Activated CD8-positive, alpha-beta T cell treated with anti-CD3 and anti-CD28 coated beads for 36 hours (primary cell): ENCODE results near the gene ADPRS. TPM values are rescaled to one million over a fixed set of nuclear protein-coding genes. Genes with fewer than 3 reads are reported as not detected.

Experiments used
- ATAC-seq: fragments of 200-7000 bp; cut with Tn5 transposase; one replicate; pipeline ENCODE4 v1.10.0; 2021; ENCODE audit warnings: mild to moderate bottlenecking, moderate library complexity
- CTCF ChIA-PET: fragments of 350-600 bp; sonication (Branson Sonifier 250); formaldehyde crosslinking; loops from one replicate; lab custom pipeline; 2021; ENCODE audit warnings: antibody characterized with exemption; lab: Charles Lee
- POLR2A ChIA-PET: fragments of 350-600 bp; sonication (Branson Sonifier 250); formaldehyde crosslinking; loops from one replicate; lab custom pipeline; 2021; ENCODE audit warnings: antibody characterized with exemption; lab: Charles Lee
- DNase-seq: peaks from one replicate; pipeline ENCODE4 v3.0.0-alpha.2; 2020
- H3K27ac Mint-ChIP-seq: one replicate; pipeline ENCODE4 v1.8.0; 2021; ENCODE audit warnings: mild to moderate bottlenecking, mixed read lengths
- H3K27me3 Mint-ChIP-seq: one replicate; pipeline ENCODE4 v1.8.0; 2021; ENCODE audit warnings: mixed read lengths
- H3K36me3 Mint-ChIP-seq: one replicate; pipeline ENCODE4 v1.8.0; 2021; ENCODE audit warnings: low read depth, mixed read lengths
- H3K4me1 Mint-ChIP-seq: one replicate; pipeline ENCODE4 v1.8.0; 2021; ENCODE audit warnings: low read depth, mixed read lengths
- H3K4me3 Mint-ChIP-seq: one replicate; pipeline ENCODE4 v1.8.0; 2021; ENCODE audit warnings: mild to moderate bottlenecking, moderate library complexity, mixed read lengths
- H3K9me3 Mint-ChIP-seq: one replicate; pipeline ENCODE4 v1.8.0; 2021; ENCODE audit warnings: mixed read lengths
- intact Hi-C: fragments of 100-400 bp; cut with micrococcal nuclease; formaldehyde crosslinking; loops from one replicate; pipeline ENCODE4 v1.10.0; 2022
- total RNA-seq, 2 experiments: library from RNA; stranded (reverse); gene quantifications; one replicate each; pipeline ENCODE4 v1.2.3, GENCODE V29; 2021
- TF ChIP-seq, protein P1 (sequence below): fragments of 200-600 bp; IDR thresholded peaks from one replicate; pipeline ENCODE4 v1.8.0; 2022; ENCODE audit warnings: antibody characterized with exemption, mild to moderate bottlenecking

ADPRS gene
- total RNA-seq, 2 experiments from 2014 or later: 52.7 to 54.9 TPM

DNA sequence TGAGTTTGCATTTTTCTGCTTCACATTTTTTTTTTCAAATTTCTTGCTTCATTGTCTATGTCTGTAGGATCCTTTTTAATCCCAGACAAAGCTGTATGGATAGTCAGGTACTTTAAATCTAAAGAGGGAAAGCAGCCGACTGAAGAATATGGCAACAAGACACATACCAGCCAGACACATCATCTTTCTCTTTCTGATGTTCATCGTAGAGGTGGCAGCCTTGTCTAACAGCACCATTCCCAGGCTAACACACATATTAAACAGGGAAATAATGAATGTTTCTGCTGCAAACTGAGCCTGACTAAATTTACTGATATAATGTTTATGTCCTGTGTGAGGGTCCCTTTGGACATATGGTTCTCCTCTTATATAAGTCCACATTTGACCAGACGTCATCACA, 8.5 kb upstream of the ADPRS start:
- ATAC-seq (no peak), DNase-seq (no peak)
- ChIA-PET POLR2A (no interaction called here), CTCF (interaction anchor here (0.6 kb wide), 1 partner anchor 879 kb away, joined by 3 read pairs; no protein-coding TSS in a partner anchor)
- no peak overlapping the region for H3K4me3 Mint-ChIP-seq
- intact Hi-C loops: no loop called here
- peaks cover 22% of the 10 kb centered on the region for H3K27me3 Mint-ChIP-seq
- TF ChIP-seq, protein P1, sequence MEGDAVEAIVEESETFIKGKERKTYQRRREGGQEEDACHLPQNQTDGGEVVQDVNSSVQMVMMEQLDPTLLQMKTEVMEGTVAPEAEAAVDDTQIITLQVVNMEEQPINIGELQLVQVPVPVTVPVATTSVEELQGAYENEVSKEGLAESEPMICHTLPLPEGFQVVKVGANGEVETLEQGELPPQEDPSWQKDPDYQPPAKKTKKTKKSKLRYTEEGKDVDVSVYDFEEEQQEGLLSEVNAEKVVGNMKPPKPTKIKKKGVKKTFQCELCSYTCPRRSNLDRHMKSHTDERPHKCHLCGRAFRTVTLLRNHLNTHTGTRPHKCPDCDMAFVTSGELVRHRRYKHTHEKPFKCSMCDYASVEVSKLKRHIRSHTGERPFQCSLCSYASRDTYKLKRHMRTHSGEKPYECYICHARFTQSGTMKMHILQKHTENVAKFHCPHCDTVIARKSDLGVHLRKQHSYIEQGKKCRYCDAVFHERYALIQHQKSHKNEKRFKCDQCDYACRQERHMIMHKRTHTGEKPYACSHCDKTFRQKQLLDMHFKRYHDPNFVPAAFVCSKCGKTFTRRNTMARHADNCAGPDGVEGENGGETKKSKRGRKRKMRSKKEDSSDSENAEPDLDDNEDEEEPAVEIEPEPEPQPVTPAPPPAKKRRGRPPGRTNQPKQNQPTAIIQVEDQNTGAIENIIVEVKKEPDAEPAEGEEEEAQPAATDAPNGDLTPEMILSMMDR: no peak
- H3K36me3 Mint-ChIP-seq: no peaks in the 10 kb centered on the region
- H3K9me3 Mint-ChIP-seq: no peaks in the 10 kb centered on the region
- no peaks in the 10 kb centered on the region for H3K4me1 Mint-ChIP-seq
- H3K27ac Mint-ChIP-seq: no peak overlapping the region

DNA sequence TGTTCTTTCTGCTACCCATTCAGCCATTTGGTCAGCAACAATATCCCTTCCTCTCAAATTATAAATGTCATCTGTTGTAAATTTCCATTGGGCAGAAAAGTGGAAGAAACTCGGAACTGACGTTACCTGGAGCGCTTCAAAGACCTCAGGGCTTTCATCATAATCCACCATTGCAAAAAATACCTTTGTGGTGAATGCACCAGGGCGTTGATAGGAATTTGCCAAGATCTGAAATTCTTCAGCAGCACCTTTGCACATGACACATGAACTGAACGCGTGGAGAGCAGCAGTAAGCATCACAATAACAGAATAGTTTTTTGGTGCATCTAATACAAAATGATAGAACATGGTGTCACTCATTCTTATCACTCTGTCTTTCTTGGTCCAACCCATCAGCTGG, 7.9 kb upstream of the ADPRS start:
- CTCF ChIA-PET: no interaction called here
- TF ChIP-seq, protein P1: no peak

DNA sequence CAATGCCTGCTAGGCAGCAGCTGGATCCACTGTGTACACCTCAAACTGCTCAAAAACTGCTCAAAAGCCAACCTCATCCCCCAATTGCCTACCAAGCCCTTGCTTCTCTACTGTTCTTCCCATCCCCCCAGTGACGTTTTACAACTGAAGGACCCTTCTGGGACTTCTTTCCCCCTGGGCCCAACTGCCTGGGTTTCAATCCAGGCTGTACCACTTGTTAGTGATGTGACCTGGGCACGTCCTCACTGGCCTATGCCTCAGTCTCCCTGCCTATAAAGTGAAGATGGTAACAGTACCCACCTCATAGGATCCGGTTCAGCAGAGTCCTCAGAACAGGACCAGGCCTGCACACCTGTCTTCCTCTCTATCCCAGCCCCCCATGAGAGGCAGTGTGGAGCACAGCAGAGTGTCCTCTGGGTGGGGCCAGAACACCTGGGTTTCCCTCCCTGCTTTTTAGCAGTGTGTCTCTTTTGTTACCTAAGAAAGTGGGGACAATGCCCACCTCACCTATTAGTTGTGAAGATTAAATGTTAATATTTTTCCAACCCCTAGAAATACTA, 6.7 kb upstream of the ADPRS start:
- H3K36me3 Mint-ChIP-seq: no peaks in the 10 kb centered on the region
- CTCF ChIA-PET: no interaction called here
- TF ChIP-seq, protein P1: no peak
- POLR2A ChIA-PET: no interaction called here
- no peak overlapping the region for H3K27ac Mint-ChIP-seq
- DNase-seq (no peak), ATAC-seq (no peak)
- no peaks in the 10 kb centered on the region for H3K9me3 Mint-ChIP-seq
- H3K4me1 Mint-ChIP-seq: no peaks in the 10 kb centered on the region
- H3K27me3 Mint-ChIP-seq: peaks cover 27% of the 10 kb centered on the region
- intact Hi-C loops: no loop called here
- no peak overlapping the region for H3K4me3 Mint-ChIP-seq

More for the DNA sequence above, 7.9 kb upstream of the ADPRS start:
- POLR2A ChIA-PET: no interaction called here
- H3K9me3 Mint-ChIP-seq: no peaks in the 10 kb centered on the region
- no peak overlapping the region for H3K4me3 Mint-ChIP-seq
- no peak overlapping the region for H3K27ac Mint-ChIP-seq
- no peaks in the 10 kb centered on the region for H3K36me3 Mint-ChIP-seq
- DNase-seq (no peak), ATAC-seq (no peak)
- intact Hi-C loops: no loop called here
- H3K4me1 Mint-ChIP-seq: no peaks in the 10 kb centered on the region
- H3K27me3 Mint-ChIP-seq: peaks cover 23% of the 10 kb centered on the region

DNA sequence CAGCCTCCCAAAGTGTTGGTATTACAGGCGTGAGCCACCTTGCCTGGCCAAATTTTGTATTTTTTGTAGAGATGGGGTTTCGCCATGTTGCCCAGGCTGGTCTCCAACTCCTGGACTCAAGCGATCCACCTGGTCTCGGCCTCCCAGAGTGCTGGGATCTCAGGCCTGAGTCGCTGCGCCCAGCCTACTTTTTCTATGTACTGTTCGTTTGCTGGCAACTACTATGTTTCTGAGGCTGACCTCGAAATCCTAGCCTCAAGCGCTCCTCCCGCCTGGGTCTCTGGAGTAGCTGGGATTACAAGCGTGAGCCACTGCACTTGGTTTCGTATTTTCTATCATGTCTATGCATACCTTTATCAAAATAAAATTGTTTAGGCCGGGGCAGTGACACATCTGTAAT, 5.5 kb upstream of the ADPRS start:
- H3K4me1 Mint-ChIP-seq: no peaks in the 10 kb centered on the region
- H3K36me3 Mint-ChIP-seq: no peaks in the 10 kb centered on the region
- POLR2A ChIA-PET: no interaction called here
- DNase-seq (no peak), ATAC-seq (no peak)
- intact Hi-C loops: no loop called here
- H3K4me3 Mint-ChIP-seq: no peak overlapping the region
- no peaks in the 10 kb centered on the region for H3K9me3 Mint-ChIP-seq
- CTCF ChIA-PET: no interaction called here
- no peak overlapping the region for H3K27ac Mint-ChIP-seq
- TF ChIP-seq, protein P1: no peak
- H3K27me3 Mint-ChIP-seq: peaks cover 28% of the 10 kb centered on the region

DNA sequence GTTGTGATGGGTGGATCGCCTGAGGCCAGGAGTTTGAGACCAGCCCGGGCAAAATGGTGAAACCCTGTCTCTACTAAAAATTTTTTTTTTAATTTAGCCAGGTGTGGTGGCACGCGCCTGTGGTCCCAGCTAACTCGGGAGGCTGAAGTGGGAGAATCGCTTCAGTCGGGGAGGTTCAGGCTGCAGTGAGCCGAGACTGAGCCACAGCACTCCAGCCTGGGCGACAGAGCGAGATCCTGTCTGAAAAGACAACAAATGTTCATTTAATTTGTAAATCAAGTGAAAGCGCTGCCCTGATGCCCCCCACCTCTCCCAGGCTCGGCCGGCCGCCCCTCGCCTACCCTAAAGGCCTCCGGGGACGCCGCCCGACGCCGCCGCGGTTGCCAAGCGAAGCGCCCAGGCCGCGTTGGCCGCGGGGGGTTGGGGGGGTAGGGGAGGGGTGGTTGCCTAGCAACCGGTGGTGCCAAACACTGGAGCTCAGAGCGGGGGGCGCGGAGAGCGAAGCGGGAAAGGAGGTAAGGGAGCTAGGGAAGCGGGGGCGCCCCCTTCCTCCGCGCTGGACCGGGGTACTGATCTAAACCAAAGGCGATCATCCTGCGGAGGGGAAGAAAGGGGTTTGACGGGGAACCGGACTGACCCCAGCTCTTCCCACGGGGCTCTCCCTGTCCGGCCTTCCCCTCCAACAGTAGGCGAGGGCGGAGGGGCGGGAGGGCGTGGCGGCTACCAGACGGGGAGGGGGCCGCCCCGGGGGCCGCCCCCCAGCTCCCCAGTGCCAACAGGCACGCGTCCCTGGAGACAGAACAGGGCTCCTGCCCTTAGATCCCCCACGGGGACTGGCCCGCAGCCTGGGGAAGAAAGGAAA, 4.8 kb upstream of the ADPRS start, which contains the start of gene TEKT2:
TEKT2 (plus strand) TSS at position 460 of the 862 bp plus-strand sequence. CDS start 828 bp downstream, outside the sequence.
- intact Hi-C loops: no loop called here

More for the DNA sequence above, 4.8 kb upstream of the ADPRS start, which contains the start of gene TEKT2:
- ChIA-PET CTCF (interaction anchor here (0.8 kb wide), 1 partner anchor 33 kb away, joined by 3 read pairs; no protein-coding TSS in a partner anchor), POLR2A (no interaction called here)
- TF ChIP-seq, protein P1: no peak
- no peak within 1 kb of the TSS for H3K27ac Mint-ChIP-seq
- DNase-seq (peak; percentile 25), ATAC-seq (no peak)
- no peaks in the 10 kb centered on the region for H3K9me3 Mint-ChIP-seq
- H3K4me3 Mint-ChIP-seq: no peak within 1 kb of the TSS
- no peaks in the 10 kb centered on the region for H3K36me3 Mint-ChIP-seq
- peaks cover 28% of the 10 kb centered on the region for H3K27me3 Mint-ChIP-seq
- H3K4me1 Mint-ChIP-seq: no peaks in the 10 kb centered on the region
